ENCODE data around the gene SNX11.
A peak's percentile ranks its signal among the peaks of the same experiment; 100 is the strongest.

The SNX11 gene

DNA sequence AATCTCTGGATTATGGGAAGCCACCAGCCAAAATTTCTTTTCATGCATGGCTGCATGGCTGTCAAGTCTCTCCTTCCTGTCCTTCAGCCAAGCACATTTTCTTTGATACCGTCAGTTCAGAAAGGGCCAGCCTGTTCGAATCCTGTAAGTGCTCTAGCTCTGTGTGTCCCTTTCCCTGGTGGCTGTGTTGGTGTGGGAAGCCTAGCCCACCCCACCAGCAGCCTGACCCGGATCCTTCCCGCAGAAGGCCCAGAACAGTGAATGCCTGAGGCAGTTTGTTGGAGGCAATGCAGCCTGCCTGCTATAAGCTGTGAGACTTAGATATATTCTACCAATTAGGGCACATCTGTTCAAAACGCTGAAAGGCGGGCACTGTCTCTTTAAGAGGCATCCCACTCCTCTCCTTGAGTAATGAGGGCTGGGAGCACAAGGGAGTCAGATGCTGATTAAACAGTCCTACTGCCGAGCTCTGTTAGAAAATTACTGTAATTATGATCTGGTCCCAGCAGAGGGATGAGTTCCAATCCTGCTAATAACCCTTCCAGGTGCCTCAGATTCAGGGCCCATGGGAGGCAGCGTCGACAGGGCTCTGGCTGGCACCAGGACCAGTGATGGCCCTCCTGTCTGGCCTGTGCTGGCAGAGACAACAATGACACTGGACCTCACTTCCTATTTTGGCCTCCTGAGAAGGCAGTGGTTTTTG lies 18.4 kb downstream of the SNX11 start:
- TF ChIP-seq, protein P1, sequence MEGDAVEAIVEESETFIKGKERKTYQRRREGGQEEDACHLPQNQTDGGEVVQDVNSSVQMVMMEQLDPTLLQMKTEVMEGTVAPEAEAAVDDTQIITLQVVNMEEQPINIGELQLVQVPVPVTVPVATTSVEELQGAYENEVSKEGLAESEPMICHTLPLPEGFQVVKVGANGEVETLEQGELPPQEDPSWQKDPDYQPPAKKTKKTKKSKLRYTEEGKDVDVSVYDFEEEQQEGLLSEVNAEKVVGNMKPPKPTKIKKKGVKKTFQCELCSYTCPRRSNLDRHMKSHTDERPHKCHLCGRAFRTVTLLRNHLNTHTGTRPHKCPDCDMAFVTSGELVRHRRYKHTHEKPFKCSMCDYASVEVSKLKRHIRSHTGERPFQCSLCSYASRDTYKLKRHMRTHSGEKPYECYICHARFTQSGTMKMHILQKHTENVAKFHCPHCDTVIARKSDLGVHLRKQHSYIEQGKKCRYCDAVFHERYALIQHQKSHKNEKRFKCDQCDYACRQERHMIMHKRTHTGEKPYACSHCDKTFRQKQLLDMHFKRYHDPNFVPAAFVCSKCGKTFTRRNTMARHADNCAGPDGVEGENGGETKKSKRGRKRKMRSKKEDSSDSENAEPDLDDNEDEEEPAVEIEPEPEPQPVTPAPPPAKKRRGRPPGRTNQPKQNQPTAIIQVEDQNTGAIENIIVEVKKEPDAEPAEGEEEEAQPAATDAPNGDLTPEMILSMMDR (IDR thresholded peaks at IDR 0.05; ENCODE audit: insufficient read depth, missing control alignments) = no peak
- no peak for FAIRE-seq
- no peak for DNase-seq (ENCODE audit: insufficient read length, low spot score)

DNA sequence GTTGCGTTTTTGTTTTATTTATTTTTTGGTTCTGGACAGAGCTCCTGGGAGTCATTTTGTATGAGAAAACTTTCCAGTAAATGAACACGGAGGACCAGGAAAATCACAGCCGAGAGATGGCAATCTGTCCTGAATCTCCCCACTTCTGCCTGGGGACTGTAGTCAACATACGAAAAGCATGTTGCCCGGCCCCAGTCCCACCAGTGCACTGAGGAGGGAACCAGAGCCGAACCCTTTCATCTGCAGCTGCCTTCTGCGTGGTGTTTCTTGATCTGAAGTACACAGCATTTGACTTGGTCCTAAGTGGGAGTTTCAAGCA lies 18.9 kb downstream of the SNX11 start:
- no peak for DNase-seq (ENCODE audit: insufficient read length, low spot score)
- TF ChIP-seq, protein P1 (IDR thresholded peaks at IDR 0.05; ENCODE audit: insufficient read depth, missing control alignments) = no peak
- no peak for FAIRE-seq

DNA sequence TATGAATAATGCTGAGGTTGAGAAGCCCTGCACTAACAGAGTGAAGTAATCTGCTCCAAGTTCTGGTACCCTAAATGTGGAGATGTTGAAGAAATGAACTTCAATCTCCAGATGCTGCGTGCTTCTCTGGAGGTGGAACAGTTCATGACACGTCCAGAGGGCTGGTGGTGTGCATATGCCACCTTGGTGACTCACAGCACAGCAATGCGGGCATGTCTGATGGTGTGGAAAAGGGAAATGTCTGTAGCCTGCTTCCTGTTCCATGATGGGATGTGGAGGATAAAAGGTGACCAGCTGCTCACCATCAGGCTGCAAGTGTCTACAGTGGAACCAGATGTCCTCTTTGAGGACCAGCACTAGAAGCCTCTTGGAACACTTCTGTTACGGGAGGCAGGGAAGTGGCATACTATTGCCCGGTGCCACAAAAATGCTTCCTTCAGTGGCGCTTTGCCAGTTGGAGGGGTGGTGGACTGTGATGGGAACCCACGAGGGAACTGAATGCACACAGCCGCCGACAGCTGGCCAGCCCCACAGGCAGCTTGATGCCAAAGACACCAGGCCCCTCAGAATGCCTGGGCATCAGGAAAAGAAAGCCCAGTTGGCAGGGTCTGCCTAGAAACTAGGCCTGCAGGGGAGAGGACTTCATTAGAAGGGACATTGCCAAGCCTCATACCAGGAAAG lies 19.9 kb downstream of the SNX11 start:
- FAIRE-seq (no peak), DNase-seq (ENCODE audit: insufficient read length, low spot score) (no peak)
- TF ChIP-seq, protein P1 (IDR thresholded peaks at IDR 0.05; ENCODE audit: insufficient read depth, missing control alignments) = no peak

DNA sequence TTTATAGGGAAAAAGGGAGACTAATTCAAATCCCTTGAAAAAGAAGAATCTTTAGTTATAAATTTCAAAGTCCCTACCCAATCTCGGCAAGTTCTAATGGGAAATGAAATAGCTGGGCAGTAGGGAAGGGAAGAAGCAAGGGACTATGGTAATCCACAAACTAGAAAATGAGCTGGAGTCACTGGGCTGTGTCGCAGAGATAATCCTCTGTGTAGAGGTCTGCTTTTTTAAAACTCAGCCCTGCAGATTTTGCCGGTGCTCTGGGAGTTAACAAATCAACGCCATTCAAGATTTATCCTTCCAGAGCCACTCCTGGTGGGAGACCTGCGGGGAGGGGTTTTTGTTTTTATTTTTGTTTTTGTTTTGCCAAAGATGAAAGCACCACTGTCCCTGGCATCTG lies 20.8 kb downstream of the SNX11 start:
- FAIRE-seq = no peak
- no peak for DNase-seq (ENCODE audit: insufficient read length, low spot score)
- TF ChIP-seq, protein P1 (IDR thresholded peaks at IDR 0.05; ENCODE audit: insufficient read depth, missing control alignments) = no peak

DNA sequence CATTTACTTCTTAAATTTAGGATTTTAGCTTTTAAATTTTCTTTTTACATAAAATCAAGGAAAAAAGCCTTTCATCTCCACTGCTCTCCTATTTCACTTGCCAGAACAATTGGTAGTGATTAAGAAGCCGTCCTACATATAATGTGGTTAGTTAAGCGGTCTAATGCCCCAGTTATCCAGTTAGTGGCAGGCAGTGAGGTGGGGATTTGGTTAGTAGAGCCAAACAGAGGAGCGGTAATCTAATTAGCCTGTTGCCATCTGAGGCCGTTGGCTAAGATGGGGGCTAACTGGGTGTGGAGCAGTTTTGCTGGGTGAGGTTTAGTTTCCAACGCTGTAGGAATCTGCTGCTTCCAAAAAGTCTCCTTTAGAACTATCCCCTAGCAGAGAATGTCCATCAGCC lies 22.4 kb downstream of the SNX11 start:
- FAIRE-seq = no peak
- TF ChIP-seq, protein P1 (IDR thresholded peaks at IDR 0.05; ENCODE audit: insufficient read depth, missing control alignments) = no peak
- DNase-seq (ENCODE audit: insufficient read length, low spot score) = no peak

DNA sequence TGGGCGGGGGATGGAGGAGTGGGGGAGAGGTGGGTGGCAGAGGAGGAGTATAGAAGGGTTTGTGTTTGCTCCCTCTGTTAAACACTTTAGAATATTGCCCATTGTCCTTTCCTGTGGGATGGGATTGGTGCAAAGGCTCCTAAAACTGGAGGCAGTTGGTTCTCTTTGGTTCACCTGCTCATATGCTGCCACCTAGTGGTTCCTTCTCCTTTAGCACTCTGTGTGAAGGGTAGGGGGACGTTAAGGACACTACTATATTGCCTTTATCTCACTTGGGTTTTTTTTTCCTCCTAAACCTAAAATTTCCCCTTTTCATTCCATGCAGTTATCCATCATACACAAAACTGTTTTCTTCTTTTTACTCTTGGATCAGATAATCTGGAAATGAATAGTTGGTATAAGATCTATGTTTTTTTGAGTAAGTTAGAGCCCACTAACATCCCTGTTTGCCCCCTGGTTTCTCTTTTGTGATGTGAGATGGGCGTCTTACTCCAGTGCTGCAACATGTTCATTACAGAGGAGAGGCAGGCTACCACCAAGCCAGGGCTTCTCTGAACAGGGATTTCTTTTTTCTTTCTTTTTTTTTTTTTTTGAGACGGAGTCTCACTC lies 23.8 kb downstream of the SNX11 start:
- TF ChIP-seq, protein P1 (IDR thresholded peaks at IDR 0.05; ENCODE audit: insufficient read depth, missing control alignments) = peak; percentile 99
- peak; percentile 74 for FAIRE-seq
- no peak for DNase-seq (ENCODE audit: insufficient read length, low spot score)

DNA sequence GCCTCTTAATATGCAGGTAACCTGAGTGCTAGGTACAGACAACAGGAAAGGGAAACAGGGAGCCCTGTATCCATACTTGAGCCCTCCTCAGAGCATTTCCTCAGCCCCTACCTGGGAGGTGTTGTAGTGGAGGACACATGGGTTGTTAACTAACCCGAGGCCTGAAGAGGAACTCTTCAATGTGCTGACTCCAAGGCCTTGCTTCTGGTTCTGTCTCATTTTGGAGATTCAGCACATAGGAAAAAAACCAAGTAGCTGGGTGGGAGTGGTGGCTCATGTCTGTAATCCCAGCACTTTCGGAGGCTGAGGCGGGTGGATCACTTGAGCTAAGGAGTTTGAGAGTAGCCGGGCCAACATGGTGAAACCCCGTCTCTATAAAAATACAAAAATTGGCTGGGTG lies 24.8 kb downstream of the SNX11 start:
- no peak for FAIRE-seq
- no peak for DNase-seq (ENCODE audit: insufficient read length, low spot score)
- TF ChIP-seq, protein P1 (IDR thresholded peaks at IDR 0.05; ENCODE audit: insufficient read depth, missing control alignments) = no peak

Measured in D721Med (cell line).